GM23248 (cell line): ENCODE data around the gene AGAP1.

Source experiments
- EZH2 ChIP-seq: fragments of 200-600 bp; sonication (generic); IDR thresholded peaks from 2 replicates; pipeline ENCODE4 v1.6.1; 2018; ENCODE audit warnings: antibody characterized with exemption, mild to moderate bottlenecking; ENCODE audit not compliant: insufficient read depth, poor library complexity, severe bottlenecking
- EZH2phosphoT487 ChIP-seq: fragments of 200-600 bp; sonication (generic); IDR thresholded peaks from 2 replicates; pipeline ENCODE4 v1.6.1; 2018; ENCODE audit warnings: antibody characterized with exemption, moderate library complexity, mild to moderate bottlenecking, low read depth; ENCODE audit not compliant: insufficient read depth

DNA sequence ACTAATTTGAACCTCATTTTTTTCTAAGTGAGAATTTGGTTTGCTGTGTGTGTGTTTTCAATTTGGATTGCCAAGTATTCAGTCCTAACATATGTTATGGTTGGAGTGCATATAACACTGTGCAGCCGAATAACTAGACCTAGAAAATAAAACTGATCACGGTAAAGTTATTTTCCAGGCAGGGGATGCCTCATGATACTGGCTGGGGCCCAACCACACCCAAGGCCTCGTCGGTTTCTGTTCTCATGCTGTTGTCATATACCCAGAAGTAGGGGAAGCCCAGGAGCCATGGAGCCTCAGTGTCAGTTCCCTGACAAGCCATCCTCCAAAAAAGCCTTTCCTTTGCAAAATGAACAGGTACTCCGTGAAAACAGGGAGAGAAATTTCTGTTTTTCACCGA is 514.2 kb downstream of the AGAP1 start:
- no peak for TF ChIP-seq EZH2
- TF ChIP-seq EZH2phosphoT487: no peak
